ENCODE data around the gene TMEM150B.

GRCh38 chr19:55354698-55355212, 29.6 kb upstream of the TMEM150B start, which contains the start of gene COX6B2:
- no peak for TF ChIP-seq POLR2A (IDR thresholded peaks at IDR 0.05; ENCODE audit: low read depth, low read length)
- TF ChIP-seq POLR2AphosphoS5 (IDR thresholded peaks at IDR 0.05; ENCODE audit: low read depth, low read length) = no peak
